ENCODE results near the gene RPTN.
A peak's percentile ranks its signal among the peaks of the same experiment; 100 is the strongest.

RPTN gene

DNA sequence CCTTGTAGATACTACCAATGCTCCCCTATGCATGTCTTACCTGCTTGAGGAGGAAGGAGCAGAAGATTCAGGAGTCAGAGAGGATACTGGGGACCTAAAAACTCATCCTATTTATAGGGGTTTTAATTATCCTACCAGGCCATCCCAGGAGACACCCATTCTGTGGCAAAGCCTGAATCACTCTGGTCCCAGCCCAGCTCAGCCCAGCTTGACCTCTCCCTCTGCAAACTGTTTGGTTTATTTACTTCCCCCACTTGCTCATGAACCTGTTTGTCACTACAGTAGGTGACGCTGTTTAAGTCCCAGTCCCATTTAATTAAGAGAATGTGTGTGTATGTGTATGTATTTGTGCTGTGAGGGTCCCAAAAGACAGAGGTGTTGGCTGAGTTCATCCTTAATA lies at the start of gene RPTN:
RPTN (minus strand) TSS at position 85 of the 400 bp plus-strand sequence. CDS start 1,339 bp downstream, outside the sequence.
- DNase-seq: no peak

GRCh38 chr1:152198982-152199381 lies 40.0 kb upstream of the RPTN start:
- no peak for DNase-seq

- no peak for DNase-seq
Observed at GRCh38 chr1:152197361-152197941, 38.4 kb upstream of the RPTN start.

GRCh38 chr1:152191711-152192110 lies 32.7 kb upstream of the RPTN start:
- DNase-seq: no peak

DNA sequence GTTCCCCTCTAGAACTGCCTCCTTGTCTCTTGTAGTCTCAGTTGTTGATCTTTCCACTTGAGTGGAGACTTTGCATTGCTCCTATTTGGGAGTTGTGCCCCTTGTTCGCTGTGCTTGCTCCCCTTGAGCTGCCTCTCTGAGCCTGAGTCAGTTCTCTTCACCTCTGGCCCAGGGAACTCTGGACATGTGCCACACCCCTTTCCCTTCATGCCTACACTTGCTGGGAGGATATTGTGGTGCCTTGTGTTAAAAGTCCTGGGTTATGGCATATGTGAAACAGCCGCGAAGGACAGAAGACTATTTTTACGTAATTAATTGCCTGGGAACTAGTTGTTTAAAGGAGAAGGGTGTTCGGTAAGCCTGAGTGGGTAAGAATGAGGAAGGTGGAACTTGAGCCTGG lies 32.2 kb upstream of the RPTN start:
- no peak for DNase-seq

GRCh38 chr1:152190589-152190988 lies 31.6 kb upstream of the RPTN start:
- no peak for DNase-seq

DNA sequence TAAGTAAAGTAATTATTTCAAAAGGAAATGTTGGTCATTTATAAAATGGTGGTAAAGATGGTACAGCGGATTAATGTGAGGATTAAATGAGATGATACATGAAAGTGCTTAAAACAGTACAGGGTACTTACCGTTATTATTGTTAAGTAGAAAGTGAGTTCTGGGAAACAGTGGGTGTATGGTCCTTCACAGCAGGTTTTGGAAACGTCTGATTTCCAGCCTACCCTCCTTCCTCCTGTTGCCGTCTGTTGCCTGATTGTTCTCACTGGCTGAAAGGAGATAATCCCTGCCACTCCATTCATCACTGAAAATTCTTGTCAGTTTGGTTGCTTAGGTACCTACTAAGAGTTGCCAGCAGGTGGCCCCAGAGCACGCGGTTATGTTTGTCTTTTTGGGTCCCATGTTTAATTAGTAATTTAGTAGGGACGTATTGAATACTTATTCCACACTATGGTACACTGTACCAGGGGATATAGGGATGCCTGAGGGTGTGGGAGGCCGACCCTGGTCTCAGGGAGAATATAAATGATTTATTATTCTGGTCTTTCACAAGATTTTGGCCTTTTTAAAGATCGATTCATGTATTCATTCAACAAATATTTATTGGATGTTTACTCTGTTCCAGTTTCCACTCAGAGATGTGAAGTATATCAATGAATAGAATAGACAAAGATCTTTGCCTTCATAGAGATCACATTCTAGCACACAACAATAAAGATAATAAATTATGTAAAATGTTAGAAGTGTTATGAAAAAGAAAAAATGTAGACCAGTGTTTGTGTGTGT lies 30.8 kb upstream of the RPTN start:
- peak; percentile 64 to 75 for DNase-seq

GRCh38 chr1:152188673-152189591 lies 29.9 kb upstream of the RPTN start:
- peak; percentile 73 to 77 for DNase-seq

DNA sequence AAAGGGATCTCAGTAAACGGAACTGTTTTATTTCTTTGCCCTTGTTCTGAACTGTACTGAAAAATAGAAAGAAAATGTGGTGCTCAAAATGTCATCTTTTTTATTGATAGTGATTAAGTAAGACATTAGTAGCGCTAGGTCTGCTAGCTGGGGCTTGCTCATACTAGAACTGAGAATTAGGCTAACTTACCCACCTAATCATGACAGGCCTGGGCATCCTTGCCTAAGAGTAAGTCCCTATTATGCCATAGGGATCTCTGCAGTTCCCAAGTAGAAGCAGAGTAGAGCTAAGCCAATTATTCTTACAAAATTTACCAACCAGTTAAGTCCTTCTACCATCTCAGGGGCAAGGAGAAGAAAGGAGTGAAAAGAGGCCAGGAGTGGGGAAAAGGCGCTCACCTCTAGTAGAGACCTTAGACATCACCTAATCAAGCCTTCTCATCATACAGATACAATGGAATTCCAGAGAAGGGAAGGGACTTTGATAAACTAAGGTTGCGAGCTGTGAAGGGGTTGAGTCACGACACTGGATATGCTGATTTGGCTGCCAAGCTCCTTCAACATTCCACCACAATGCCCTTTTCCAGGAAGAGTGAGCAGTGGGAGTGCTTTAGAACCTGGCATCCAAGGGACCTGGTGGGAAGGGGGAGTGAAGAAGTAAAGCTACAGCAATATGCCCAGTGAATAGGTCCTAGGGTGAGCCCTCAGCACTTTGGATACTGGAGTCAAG lies 27.7 kb upstream of the RPTN start:
- DNase-seq: no peak

DNA sequence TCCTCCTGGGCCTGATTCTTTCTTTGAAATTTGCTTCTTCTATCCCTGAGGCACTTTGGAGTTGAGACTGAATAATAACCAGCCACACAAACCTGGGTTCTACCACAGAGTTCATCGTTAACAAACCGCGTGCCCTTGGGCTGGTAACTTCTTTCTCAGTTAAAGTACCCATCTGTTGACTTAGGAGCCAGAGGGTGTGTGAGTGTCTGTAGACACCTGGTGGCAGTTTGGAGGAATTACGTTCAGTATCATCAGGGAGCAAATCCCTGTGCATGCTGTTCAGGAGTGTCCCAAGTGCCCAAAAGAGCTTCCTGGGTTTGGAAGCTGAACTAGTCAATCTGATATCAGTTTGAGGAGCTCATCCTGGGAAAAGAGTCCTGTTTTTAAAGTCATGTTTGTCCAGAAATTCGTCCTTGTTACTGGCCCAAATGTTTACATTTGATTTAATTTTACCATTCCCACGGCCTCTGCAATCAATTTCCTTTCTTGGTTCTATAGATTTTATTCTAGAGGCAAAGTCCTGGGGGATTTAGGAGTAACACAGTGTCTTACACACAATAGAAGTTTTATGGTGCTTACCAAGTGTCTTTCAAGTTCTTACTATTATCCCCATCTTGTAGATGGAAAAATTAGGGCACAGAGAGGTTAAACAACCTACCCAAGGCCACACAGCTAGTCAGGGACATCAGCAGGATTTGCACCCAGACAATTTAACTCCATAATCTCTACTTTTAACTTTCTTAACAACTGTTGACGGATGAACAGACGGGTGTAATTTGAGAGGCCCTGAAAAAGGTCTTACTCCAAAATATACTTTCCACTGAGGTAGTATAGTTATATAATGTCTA lies 26.7 kb upstream of the RPTN start:
- DNase-seq: peak; percentile 49 to 63

DNA sequence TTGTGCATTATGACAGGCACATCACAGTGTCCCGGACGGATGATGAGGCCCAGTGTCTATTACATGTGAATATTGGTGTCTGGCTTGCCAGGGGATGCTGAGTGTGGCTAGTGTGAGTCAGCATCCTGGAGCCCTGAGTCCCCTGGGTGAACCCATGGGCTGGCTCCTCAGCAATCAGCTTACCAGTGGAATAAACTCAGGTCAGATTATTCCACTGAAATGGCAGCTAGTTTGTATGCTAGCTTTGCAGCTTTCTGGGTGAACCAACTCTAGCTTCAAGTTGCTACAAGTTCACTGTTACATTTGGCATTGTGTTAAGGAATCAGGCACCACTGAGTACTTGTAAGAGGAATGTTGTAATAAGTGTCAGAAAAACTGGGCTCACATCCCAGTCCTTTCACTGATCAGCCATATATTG lies 23.9 kb upstream of the RPTN start:
- DNase-seq: no peak

DNA sequence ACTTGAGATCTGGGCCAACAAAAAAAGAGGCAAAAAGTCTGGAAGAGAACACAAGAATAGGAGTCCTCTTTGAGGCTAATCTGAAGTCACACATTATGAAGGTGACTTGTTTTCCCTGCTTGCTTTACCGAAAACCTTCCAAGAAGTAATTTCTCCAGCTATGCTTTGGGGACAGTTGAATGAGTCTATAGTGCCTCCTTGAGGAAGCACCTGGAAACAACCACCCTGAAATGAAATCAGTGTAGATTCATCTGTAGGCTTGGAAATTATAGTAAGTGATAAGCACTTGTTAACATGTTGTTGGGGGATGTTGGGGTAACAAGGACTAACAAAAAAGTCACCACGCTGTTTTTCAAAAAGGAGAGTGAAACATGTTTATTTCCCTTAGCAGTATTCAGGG lies 23.4 kb upstream of the RPTN start:
- peak in 1 of 2 donors; percentile 17 for DNase-seq

- no peak for DNase-seq
Observed at GRCh38 chr1:152179566-152179965, 20.5 kb upstream of the RPTN start.

- DNase-seq: no peak
Observed at GRCh38 chr1:152170287-152170905, 11.4 kb upstream of the RPTN start.

- no peak for DNase-seq
Observed at GRCh38 chr1:152169366-152170025, 10.5 kb upstream of the RPTN start.

GRCh38 chr1:152168535-152168868 lies 9.5 kb upstream of the RPTN start:
- DNase-seq: no peak

DNA sequence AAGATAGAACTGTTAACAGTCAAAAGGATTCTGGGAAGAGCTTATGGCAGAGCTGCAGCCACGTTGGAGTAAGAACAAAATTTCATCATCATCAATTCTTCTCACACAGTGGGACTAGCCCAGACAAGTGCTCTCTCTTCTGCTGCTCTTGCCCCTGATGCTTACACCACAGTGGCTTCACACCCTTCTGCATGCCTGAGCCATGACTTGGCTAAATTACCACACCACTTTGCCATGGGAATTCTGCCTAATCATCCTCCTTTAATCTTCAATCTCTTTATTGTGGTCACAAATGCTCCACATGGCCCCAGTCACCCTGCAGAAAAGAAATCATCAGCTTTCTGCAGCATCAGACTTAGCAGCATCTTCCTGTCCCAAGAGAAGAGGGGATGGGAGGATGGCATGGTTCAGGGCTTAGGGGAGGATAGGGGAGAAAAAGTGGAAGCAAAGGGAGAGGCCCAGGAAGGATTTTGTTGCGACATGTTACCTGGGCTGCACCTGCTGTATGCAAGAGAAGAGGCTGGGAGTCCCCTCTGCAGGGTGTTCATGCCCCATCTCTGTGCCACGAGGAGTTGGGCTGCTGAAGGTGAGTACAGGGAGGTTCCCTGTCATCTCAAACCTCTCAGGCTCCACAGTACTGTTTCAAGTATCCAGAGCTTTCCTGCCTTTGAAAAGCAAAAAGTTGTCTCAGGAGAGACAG lies 9.0 kb upstream of the RPTN start:
- DNase-seq: no peak

GRCh38 chr1:152166966-152167365 lies 7.9 kb upstream of the RPTN start:
- no peak for DNase-seq

DNA sequence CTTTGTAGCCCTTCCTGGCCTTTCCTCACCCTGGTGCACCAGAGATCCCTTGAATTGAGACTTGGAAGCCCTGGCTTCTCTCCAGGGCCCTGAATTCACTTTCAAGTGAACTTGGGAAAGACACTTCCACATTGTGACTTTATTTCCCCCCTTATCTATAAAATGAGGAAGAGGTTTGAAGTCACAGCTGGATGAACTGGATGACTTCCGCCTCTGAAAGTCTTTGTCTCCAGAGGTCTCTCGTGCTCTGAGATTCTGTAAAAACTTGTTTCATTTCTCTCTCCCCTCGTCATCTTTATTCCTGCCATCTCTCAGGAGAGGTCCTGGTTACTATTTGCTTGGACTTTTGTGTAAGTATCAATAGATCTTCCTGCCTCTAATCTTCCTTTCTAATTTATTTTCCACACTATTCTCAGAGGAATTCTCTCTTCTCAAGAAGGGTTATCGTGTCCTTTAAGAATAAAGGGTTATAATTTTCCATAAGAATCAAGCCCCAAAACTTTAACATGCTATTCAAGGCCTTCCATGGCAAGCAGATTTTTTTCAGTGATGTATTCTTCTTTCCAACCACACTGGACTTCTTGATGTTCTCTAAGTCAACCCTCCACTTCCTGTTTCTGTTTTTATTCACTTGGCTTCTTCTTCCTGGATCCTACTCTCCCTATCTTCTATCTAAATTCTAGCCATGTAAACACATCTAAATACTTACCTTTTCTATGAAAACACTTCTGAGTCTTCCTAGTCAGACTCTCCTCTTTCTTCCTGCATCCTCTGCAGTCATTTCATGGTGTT lies 6.5 kb upstream of the RPTN start:
- DNase-seq: no peak

Measured in CD4-positive, alpha-beta T cell treated with Interleukin-1 beta for 1 hour (primary cell).